Endothelial cell of umbilical vein (primary cell): ENCODE measurements around the gene TEX44. TPM values are rescaled to one million over a fixed set of nuclear protein-coding genes. Genes with fewer than 3 reads are reported as not detected.

Source experiments
- BruUV-seq: library from RNA; stranded (reverse); fragments of 400-500 nt; replicated peaks from 2 replicates; lab custom pipeline; 2021; lab: Mats Ljungman, UMichigan
- CTCF ChIA-PET: fragments of 300-600, 350-600 bp; sonication (Branson Sonifier 250); formaldehyde crosslinking; loops from one replicate; lab custom pipeline; 2021; ENCODE audit warnings: antibody characterized with exemption, inconsistent platforms; lab: Charles Lee
- POLR2A ChIA-PET: fragments of 300-600, 350-600 bp; sonication (Branson Sonifier 250); formaldehyde crosslinking; loops from one replicate; lab custom pipeline; 2021; ENCODE audit warnings: antibody characterized with exemption, inconsistent platforms; lab: Charles Lee
- DNase-seq: peaks from one replicate; pipeline ENCODE4 v3.0.0-alpha.2; 2011; ENCODE audit warnings: low read depth, low spot score
- FAIRE-seq: peaks from 2 replicates; lab custom pipeline; 2011; peaks lifted over from hg19 to GRCh38; lab: Jason Lieb, UNC
- H2AFZ ChIP-seq: 2 replicates; pipeline ENCODE4 v1.6.0; 2012; ENCODE audit warnings: low read depth, low read length, control low read depth, inconsistent platforms
- H3K27ac ChIP-seq: 2 replicates; pipeline ENCODE4 v1.5.1; 2011; ENCODE audit warnings: low read depth, mild to moderate bottlenecking, control low read depth, low read length, moderate library complexity; ENCODE audit not compliant: insufficient read depth
- H3K27me3 ChIP-seq, 2 experiments: 2 replicates each; pipeline versions ENCODE4 v1.6.0 to v1.6.1; 2011; ENCODE audit warnings: low read length in 2 of 2, mixed read lengths in 1 of 2; ENCODE audit not compliant: control insufficient read depth in 2 of 2, insufficient read depth in 2 of 2
- H3K36me3 ChIP-seq, 2 experiments: 2 replicates in 1 of 2; 3 replicates in 1 of 2; pipeline ENCODE4 v1.5.1; 2011; ENCODE audit warnings: low read length in 2 of 2, mild to moderate bottlenecking in 1 of 2, moderate library complexity in 1 of 2; ENCODE audit not compliant: control insufficient read depth in 2 of 2, insufficient read depth in 2 of 2; ENCODE audit errors: extremely low read depth in 1 of 2
- H3K4me1 ChIP-seq: 3 replicates; pipeline ENCODE4 v1.5.1; 2011; ENCODE audit warnings: mild to moderate bottlenecking, low read length; ENCODE audit not compliant: control insufficient read depth, insufficient read depth; ENCODE audit errors: extremely low read depth
- H3K4me2 ChIP-seq: 2 replicates; pipeline ENCODE4 v1.6.1; 2011; ENCODE audit warnings: low read length, control low read depth, mixed read lengths; ENCODE audit not compliant: insufficient read depth
- H3K4me3 ChIP-seq, 3 experiments: fragments of 200-600 bp in 1 of 3; sonication (generic), shearing (Covaris generic) in 1 of 3; replicated peaks in 1 of 3; 2 replicates each; pipeline ENCODE4 v1.5.1; 2011 to 2016; ENCODE audit warnings: control low read depth in 3 of 3, low read length in 3 of 3, mild to moderate bottlenecking in 2 of 3, inconsistent platforms in 1 of 3, low read depth in 1 of 3, moderate library complexity in 1 of 3; ENCODE audit not compliant: insufficient read depth in 1 of 3
- H3K79me2 ChIP-seq: 2 replicates; pipeline ENCODE4 v1.6.0; 2012; ENCODE audit warnings: low read length, inconsistent platforms; ENCODE audit not compliant: control insufficient read depth, insufficient read depth
- H3K9ac ChIP-seq: replicated peaks from 2 replicates; pipeline ENCODE3; 2011; ENCODE audit warnings: low read length, control low read depth; ENCODE audit not compliant: insufficient read depth; ENCODE audit errors: extremely low read depth
- H3K9me1 ChIP-seq: replicated peaks from 3 replicates; pipeline ENCODE4 v1.6.0; 2011; ENCODE audit warnings: mild to moderate bottlenecking, low read length; ENCODE audit not compliant: control insufficient read depth, insufficient read depth; ENCODE audit errors: extremely low read depth
- H3K9me3 ChIP-seq: replicated peaks from 2 replicates; pipeline ENCODE4 v1.5.1; 2012; ENCODE audit warnings: low read length, inconsistent platforms; ENCODE audit not compliant: control insufficient read depth, insufficient read depth
- H4K20me1 ChIP-seq: replicated peaks from 2 replicates; pipeline ENCODE3; 2011; ENCODE audit warnings: mild to moderate bottlenecking, low read length; ENCODE audit not compliant: control insufficient read depth, insufficient read depth; ENCODE audit errors: extremely low read depth
- EZH2 ChIP-seq: IDR thresholded peaks from 2 replicates; pipeline ENCODE4 v1.6.1; 2012; ENCODE audit warnings: borderline replicate concordance, low read depth, mild to moderate bottlenecking, moderate library complexity, low read length, inconsistent platforms; ENCODE audit not compliant: severe bottlenecking
- FOS ChIP-seq: IDR thresholded peaks from 2 replicates; pipeline ENCODE4 v1.6.1; 2011; ENCODE audit warnings: mild to moderate bottlenecking, low read length, moderate library complexity, borderline replicate concordance; ENCODE audit not compliant: insufficient read depth
- GATA2 ChIP-seq: IDR thresholded peaks from 2 replicates; pipeline ENCODE4 v1.7.0; 2011; ENCODE audit warnings: low read depth, mild to moderate bottlenecking, moderate library complexity, mixed read lengths, low read length; ENCODE audit not compliant: insufficient read length, insufficient read depth
- JUN ChIP-seq: IDR thresholded peaks from 2 replicates; pipeline ENCODE4 v1.6.1; 2011; ENCODE audit warnings: borderline replicate concordance, low read depth; ENCODE audit not compliant: insufficient read length, insufficient read depth
- MYC ChIP-seq: IDR thresholded peaks from one replicate; pipeline ENCODE4 v1.6.1; 2011; ENCODE audit warnings: mild to moderate bottlenecking, low read depth, low read length
- POLR2A ChIP-seq: IDR thresholded peaks from 2 replicates; pipeline ENCODE4 v1.6.1; 2012; ENCODE audit warnings: low read depth, mild to moderate bottlenecking, control low read depth, low read length
- POLR2AphosphoS5 ChIP-seq: IDR thresholded peaks from 2 replicates; pipeline ENCODE4 v1.6.1; 2012; ENCODE audit warnings: low read depth, mild to moderate bottlenecking, control low read depth, low read length, moderate library complexity; ENCODE audit not compliant: insufficient read depth
- dilution Hi-C: fragments of 300-500 bp; cut with MboI; formaldehyde crosslinking; loops from one replicate; pipeline ENCODE4 v1.15.0; 2019; ENCODE audit warnings: low sequenced_read_pairs; ENCODE audit not compliant: extremely low pct_ligation_motif_present
- intact Hi-C: fragments of 100-400 bp; cut with micrococcal nuclease; formaldehyde crosslinking; loops from one replicate; pipeline ENCODE4 v1.10.0; 2022
- polyA plus RNA-seq, 4 experiments: library from polyadenylated mRNA; depleted of rRNA in 3 of 4; stranded (reverse) in 3 of 4; unstranded in 1 of 4; fragments of >200 nt; gene quantifications; 2 replicates each; pipeline versions ENCODE4 v1.2.1 to v1.2.3, GENCODE V29; 2011 to 2012; ENCODE audit warnings: missing spikeins in 1 of 4
- total RNA-seq: library from RNA; stranded (reverse); gene quantifications from 2 replicates; pipeline ENCODE4 v1.2.3, GENCODE V29; 2021
- TF ChIP-seq, protein P1 (sequence below), 2 donors: IDR thresholded peaks; 1 replicate in 1 of 2; 2 replicates in 1 of 2; pipeline ENCODE4 v1.5.1; 2011; ENCODE audit warnings: low read length in 2 of 2, mild to moderate bottlenecking in 2 of 2, moderate library complexity in 2 of 2, control low read depth in 1 of 2, inconsistent platforms in 1 of 2, low read depth in 1 of 2; ENCODE audit not compliant: insufficient read depth in 1 of 2; ENCODE audit errors: extremely low read depth in 1 of 2
- TF ChIP-seq, protein P2 (sequence below): IDR thresholded peaks from 2 replicates; pipeline ENCODE4 v1.6.1; 2011; ENCODE audit not compliant: insufficient read depth, insufficient read length

Gene TEX44
- total and polyA plus RNA-seq, 2 donors (not counting 3 experiments of a cell fraction or from before 2014, with no cell fraction given), result not detected

DNA sequence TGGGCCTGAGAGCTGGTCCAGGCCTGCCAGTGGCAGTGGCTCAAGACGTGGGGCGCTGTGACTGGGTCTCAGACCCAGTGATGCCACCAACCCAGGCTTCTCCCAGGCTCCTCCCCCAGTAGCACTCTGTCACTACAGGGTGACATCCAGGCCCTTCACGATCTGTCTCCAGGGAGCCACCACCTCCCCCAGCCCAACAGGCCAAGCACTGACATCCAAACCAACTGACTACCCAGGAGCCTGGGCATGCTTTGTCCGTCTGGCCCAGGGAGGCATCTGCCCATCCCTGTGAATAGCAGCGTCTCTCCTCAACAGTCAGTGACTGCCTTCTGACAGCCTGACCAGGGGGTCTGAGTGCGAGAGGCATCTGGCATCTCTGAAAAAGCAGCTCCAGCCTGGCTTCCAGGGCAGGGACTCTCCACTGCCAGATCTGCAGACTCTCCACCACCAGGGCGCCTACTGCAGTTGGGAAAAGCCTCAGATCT, 13.0 kb downstream of the TEX44 start:
- BruUV-seq, result no TSS peak
- H3K4me2 ChIP-seq, result no peak overlapping the region
- no peak for FAIRE-seq
- ChIA-PET POLR2A (no interaction called here), CTCF (interaction anchor here (1.3 to 2.1 kb wide), 5 partner anchors 21 to 109 kb away, joined by 3 to 9 read pairs (median 6); no protein-coding TSS in a partner anchor)
- peaks cover 10% of the 10 kb centered on the region for H3K4me1 ChIP-seq
- no peaks in the 10 kb centered on the region for H3K36me3 ChIP-seq
- H3K9me3 ChIP-seq, result no peaks in the 10 kb centered on the region
- no peak for TF ChIP-seq FOS
- TF ChIP-seq, protein P1, sequence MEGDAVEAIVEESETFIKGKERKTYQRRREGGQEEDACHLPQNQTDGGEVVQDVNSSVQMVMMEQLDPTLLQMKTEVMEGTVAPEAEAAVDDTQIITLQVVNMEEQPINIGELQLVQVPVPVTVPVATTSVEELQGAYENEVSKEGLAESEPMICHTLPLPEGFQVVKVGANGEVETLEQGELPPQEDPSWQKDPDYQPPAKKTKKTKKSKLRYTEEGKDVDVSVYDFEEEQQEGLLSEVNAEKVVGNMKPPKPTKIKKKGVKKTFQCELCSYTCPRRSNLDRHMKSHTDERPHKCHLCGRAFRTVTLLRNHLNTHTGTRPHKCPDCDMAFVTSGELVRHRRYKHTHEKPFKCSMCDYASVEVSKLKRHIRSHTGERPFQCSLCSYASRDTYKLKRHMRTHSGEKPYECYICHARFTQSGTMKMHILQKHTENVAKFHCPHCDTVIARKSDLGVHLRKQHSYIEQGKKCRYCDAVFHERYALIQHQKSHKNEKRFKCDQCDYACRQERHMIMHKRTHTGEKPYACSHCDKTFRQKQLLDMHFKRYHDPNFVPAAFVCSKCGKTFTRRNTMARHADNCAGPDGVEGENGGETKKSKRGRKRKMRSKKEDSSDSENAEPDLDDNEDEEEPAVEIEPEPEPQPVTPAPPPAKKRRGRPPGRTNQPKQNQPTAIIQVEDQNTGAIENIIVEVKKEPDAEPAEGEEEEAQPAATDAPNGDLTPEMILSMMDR (IDR thresholded peaks at IDR 0.05; ENCODE audit: extremely low read depth in 1 of 2, insufficient read depth in 1 of 2, low read depth in 1 of 2, low read length in 2 of 2), result no peak
- no peak for TF ChIP-seq POLR2AphosphoS5
- H2AFZ ChIP-seq, result no peak overlapping the region
- no peaks in the 10 kb centered on the region for H3K27me3 ChIP-seq
- no peaks in the 10 kb centered on the region for H3K9me1 ChIP-seq
- dilution Hi-C loops (no loop called here), intact Hi-C loops (no loop called here)
- H3K9ac ChIP-seq, result peak overlapping the region; percentile 98
- H3K79me2 ChIP-seq, result no peaks in the 10 kb centered on the region
- peak overlapping the region; percentile 91 for H3K27ac ChIP-seq
- H3K4me3 ChIP-seq, result no peak overlapping the region
- H4K20me1 ChIP-seq, result no peaks in the 10 kb centered on the region
- DNase-seq, result no peak

DNA sequence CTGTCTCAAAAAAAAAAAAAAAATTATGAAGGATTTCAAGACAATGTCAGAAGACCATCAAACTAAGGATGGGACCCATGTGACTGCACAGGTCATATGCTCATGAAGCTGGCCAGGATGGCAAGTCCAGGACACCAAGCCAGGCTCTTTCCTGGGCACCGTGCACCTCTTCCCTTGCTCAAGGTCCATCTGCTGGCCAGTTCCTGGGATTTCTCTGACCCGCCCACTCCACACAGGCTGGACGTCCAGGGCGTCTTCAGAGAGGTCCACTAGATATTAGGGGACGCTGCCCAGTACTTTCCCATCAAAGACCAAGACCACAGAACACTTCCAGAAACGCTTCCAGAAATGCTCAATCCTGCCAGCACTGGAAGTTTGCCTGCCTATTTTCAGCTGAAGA, 14.3 kb downstream of the TEX44 start:
- intact Hi-C loops, result no loop called here
- POLR2A ChIA-PET, result no interaction called here

More for the DNA sequence above, 14.3 kb downstream of the TEX44 start:
- no peak overlapping the region for H3K9ac ChIP-seq
- no peak overlapping the region for H3K27ac ChIP-seq
- TF ChIP-seq POLR2AphosphoS5, result no peak
- TF ChIP-seq POLR2A, result no peak
- no peak for TF ChIP-seq FOS
- no peak for TF ChIP-seq JUN
- TF ChIP-seq MYC, result no peak
- TF ChIP-seq EZH2, result no peak
- no peak for TF ChIP-seq GATA2
- TF ChIP-seq, protein P1 (IDR thresholded peaks at IDR 0.05; ENCODE audit: extremely low read depth in 1 of 2, insufficient read depth in 1 of 2, low read depth in 1 of 2, low read length in 2 of 2), result no peak
- TF ChIP-seq, protein P2, sequence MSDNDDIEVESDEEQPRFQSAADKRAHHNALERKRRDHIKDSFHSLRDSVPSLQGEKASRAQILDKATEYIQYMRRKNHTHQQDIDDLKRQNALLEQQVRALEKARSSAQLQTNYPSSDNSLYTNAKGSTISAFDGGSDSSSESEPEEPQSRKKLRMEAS, result no peak
- no peaks in the 10 kb centered on the region for H4K20me1 ChIP-seq
- H3K9me1 ChIP-seq, result no peaks in the 10 kb centered on the region
- no peak overlapping the region for H2AFZ ChIP-seq
- no peaks in the 10 kb centered on the region for H3K9me3 ChIP-seq
- FAIRE-seq (no peak), DNase-seq (no peak)
- H3K4me1 ChIP-seq, result peaks cover 13% of the 10 kb centered on the region
- dilution Hi-C loops, result no loop called here
- no peak overlapping the region for H3K4me3 ChIP-seq
- CTCF ChIA-PET, result interaction anchor here (0.8 to 9.6 kb wide), 2 partner anchors 68 to 107 kb away, joined by 3 to 268 read pairs; no protein-coding TSS in a partner anchor
- H3K36me3 ChIP-seq, result no peaks in the 10 kb centered on the region
- H3K79me2 ChIP-seq, result no peaks in the 10 kb centered on the region
- no peaks in the 10 kb centered on the region for H3K27me3 ChIP-seq
- no peak overlapping the region for H3K4me2 ChIP-seq
- BruUV-seq, result no TSS peak
